Measurements from ENCODE around the gene RAPGEF4. TPM values are rescaled to one million over a fixed set of nuclear protein-coding genes. Genes with fewer than 3 reads are reported as not detected.

Gene RAPGEF4
- total RNA-seq, 1 donor: 2.6 TPM

DNA sequence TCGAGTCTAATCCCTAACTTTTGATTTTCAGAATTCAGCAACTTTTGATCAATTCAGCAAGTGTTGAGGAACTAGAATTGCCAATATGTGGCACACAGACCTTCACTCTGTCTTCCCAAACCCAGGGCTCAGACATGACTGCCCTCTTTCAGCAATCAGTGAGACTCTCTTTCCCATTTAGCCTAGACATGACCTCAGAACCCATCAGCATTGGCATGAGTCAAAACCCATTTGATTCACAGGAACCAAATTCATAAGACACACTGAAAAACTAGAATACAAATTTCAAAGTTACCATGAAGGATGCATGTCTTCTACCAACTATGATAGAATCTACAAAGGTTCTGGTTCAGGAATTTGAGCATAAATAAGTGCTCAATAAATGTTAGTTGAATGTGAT, 226.4 kb downstream of the RAPGEF4 start:
- no peak overlapping the region for H3K4me3 ChIP-seq (ENCODE audit: low read depth, low read length)
- no peak for DNase-seq (ENCODE audit: low read depth)
- TF ChIP-seq, protein P1, sequence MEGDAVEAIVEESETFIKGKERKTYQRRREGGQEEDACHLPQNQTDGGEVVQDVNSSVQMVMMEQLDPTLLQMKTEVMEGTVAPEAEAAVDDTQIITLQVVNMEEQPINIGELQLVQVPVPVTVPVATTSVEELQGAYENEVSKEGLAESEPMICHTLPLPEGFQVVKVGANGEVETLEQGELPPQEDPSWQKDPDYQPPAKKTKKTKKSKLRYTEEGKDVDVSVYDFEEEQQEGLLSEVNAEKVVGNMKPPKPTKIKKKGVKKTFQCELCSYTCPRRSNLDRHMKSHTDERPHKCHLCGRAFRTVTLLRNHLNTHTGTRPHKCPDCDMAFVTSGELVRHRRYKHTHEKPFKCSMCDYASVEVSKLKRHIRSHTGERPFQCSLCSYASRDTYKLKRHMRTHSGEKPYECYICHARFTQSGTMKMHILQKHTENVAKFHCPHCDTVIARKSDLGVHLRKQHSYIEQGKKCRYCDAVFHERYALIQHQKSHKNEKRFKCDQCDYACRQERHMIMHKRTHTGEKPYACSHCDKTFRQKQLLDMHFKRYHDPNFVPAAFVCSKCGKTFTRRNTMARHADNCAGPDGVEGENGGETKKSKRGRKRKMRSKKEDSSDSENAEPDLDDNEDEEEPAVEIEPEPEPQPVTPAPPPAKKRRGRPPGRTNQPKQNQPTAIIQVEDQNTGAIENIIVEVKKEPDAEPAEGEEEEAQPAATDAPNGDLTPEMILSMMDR (IDR thresholded peaks at IDR 0.05; ENCODE audit: insufficient read depth, low read depth, low read length): no peak

DNA sequence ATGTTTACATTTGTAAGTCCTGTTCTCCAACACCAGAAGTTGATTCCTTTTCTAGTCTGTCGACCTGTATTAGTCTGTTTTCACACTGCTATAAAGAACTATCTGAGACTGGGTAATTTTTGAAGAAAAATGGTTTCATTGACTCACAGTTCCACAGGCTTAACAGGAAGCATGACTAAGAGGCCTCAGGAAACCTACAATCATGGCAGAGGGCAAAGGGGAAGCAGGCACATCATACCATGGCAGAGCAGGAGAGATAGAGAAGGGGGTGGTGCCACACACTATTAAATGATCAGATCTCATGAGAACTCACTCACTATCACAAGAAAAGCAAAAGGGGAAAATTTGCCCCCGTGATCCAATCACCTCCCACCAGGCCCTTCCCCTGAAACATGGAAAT, 227.2 kb downstream of the RAPGEF4 start:
- TF ChIP-seq, protein P1 (IDR thresholded peaks at IDR 0.05; ENCODE audit: insufficient read depth, low read depth, low read length): no peak
- H3K4me3 ChIP-seq (ENCODE audit: low read depth, low read length): no peak overlapping the region
- peak; percentile 50 for DNase-seq (ENCODE audit: low read depth)

DNA sequence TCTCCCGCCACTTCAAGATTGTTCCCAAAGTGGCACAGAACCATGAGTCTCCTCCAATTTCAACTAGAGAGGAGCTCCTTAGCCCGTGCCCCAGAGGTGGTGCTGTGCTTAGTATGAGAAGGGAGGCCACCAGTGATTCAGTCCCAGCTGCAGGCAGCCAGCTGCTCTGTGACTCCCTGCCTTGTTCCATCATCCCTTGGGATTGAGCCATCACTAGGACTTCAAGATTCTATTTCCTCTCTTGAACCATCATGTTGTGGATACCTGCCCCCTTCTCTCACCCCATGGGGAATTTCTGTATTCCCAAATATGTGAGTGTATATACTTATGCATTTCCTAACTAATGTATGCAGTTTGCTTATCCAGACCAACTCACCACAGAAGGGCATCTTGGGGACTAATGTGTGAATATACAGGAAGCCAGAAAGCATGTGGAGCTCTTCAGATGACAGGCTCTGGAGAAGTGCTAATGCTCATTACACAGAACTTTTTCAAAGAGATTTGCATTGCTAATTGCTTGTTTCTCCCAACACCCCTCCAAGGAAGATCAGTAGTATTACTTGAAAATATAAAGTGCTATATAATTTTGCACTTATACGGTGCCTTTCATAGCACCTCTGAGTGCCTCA, 229.0 kb downstream of the RAPGEF4 start:
- TF ChIP-seq, protein P1 (IDR thresholded peaks at IDR 0.05; ENCODE audit: insufficient read depth, low read depth, low read length): no peak
- no peak for DNase-seq (ENCODE audit: low read depth)

DNA sequence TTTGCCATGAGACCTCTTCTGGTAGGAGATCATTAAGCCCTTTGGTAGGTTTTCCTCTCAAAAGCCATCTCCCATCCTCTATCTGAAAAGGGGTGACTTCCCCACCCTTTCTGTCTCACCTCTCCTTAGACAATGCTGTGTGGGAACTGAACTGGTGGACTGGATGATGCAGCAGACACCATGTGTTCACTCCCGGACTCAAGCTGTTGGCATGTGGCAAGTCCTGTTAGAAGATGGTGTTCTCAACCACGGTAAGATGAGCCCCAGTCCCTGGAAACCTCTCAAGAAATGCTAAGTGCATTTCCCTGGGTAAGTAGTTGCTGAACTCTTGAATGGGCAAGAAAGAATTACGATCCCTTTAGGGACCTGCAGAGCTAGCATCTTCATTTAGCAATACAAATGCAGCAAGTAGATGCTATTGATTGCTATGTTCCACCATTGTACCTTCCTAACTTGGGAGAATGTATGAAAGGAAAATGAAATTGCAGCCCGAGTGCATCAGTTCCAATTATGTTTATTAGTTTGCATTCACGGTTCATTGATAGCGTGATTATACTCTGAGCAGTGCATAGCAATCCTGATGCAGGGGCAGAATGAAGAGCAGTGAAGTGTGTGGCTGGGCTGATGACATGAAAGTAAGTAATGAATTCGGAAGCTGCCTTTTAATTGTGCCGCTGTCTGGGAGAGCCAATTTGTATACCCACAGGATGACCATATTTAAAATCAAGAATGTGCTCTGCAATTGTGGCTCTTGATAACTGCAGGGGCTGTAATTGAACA, 230.0 kb downstream of the RAPGEF4 start:
- DNase-seq (ENCODE audit: low read depth): no peak
- no peak overlapping the region for H3K4me3 ChIP-seq (ENCODE audit: low read depth, low read length)
- TF ChIP-seq, protein P1 (IDR thresholded peaks at IDR 0.05; ENCODE audit: insufficient read depth, low read depth, low read length): no peak

More for the DNA sequence above, 229.0 kb downstream of the RAPGEF4 start:
- H3K4me3 ChIP-seq (ENCODE audit: low read depth, low read length): no peak overlapping the region

DNA sequence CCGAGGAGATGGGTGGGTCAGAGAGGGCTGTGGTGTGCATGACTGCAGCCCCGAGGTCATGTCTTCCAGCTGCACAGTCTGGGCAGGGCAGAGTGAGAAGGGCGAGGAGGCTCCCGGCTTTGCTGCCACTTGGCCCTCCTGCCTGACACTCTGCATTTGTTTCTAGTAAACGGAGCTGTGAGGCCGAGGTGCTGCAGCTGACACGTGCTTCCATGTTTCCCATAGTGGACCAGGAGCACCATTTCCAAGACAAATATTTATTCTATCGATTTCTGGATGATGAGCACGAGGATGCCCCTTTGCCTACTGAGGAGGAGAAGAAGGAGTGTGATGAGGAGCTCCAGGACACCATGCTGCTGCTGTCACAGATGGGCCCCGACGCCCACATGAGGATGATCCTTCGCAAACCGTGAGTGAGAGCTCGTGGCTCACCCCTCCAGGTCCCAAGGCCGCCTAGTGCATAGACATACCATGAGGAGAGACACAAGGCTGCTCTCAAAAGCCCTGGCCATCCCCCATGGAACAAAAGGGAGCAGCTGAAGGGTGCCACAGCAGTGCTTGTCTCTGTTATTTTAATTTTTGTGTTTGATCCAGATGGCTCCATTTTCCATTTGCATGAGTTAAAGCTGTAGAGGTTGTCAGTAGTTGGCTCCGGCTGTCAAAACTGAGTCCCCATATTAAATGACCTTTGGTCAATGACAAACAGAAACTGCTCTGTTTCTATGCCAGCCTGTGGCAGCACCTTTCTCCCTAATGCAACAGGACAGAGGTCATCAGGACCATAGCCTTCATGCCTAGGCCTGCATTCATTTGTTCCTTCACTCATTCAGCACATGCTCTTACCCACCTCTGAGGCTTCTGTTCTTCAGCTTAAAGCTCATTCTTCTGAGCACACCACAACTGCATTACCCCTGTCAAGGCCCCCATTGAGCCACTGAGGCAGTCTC, 231.7 kb downstream of the RAPGEF4 start:
- no peak for DNase-seq (ENCODE audit: low read depth)
- TF ChIP-seq, protein P1 (IDR thresholded peaks at IDR 0.05; ENCODE audit: insufficient read depth, low read depth, low read length): no peak
- H3K4me3 ChIP-seq (ENCODE audit: low read depth, low read length): no peak overlapping the region

DNA sequence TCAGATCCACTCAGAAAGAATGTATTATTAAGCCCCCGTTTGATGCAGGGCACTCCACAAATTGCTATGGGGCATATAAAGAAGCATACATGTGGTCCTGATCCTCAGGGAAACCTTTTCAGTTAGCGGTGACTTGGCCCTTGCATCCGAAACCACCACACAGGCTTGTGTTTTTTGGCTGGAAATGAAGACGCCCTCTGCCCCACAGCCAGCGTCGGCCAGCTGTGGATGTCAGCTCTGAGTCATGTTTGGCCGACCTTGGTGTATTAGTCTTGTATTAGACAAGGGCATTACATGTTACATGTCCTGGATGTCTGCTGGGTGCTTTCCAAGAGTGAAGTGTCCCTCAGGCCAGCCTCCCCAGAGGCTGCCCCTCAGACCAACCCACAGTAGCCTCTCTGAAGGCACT, 232.4 kb downstream of the RAPGEF4 start:
- peak; percentile 84 for DNase-seq (ENCODE audit: low read depth)
- no peak overlapping the region for H3K4me3 ChIP-seq (ENCODE audit: low read depth, low read length)
- TF ChIP-seq, protein P1 (IDR thresholded peaks at IDR 0.05; ENCODE audit: insufficient read depth, low read depth, low read length): no peak

Data from fibroblast of villous mesenchyme (primary cell).